Activated CD8-positive, alpha-beta T cell treated with anti-CD3 and anti-CD28 coated beads, Interleukin-2, amount 10 ng/mL, durations not matched to agents 7 days and 5 days (primary cell): ENCODE results near the gene ADPRS. TPM values are rescaled to one million over a fixed set of nuclear protein-coding genes. Genes with fewer than 3 reads are reported as not detected.

Source experiments
- ATAC-seq: fragments of 150-1000 bp; cut with Tn5 transposase; one replicate; pipeline ENCODE4 v1.10.0; 2021; ENCODE audit warnings: moderate library complexity
- CTCF ChIA-PET: fragments of 350-600 bp; sonication (Branson Sonifier 250); formaldehyde crosslinking; loops from one replicate; lab custom pipeline; 2021; ENCODE audit warnings: antibody characterized with exemption; lab: Charles Lee
- POLR2A ChIA-PET: fragments of 350-600 bp; sonication (Branson Sonifier 250); formaldehyde crosslinking; loops from one replicate; lab custom pipeline; 2021; ENCODE audit warnings: antibody characterized with exemption; lab: Charles Lee
- DNase-seq: peaks from one replicate; pipeline ENCODE4 v3.0.0-alpha.2; 2020
- H3K27ac Mint-ChIP-seq: one replicate; pipeline ENCODE4 v1.8.0; 2021; ENCODE audit warnings: mild to moderate bottlenecking, mixed read lengths
- H3K27me3 Mint-ChIP-seq: one replicate; pipeline ENCODE4 v1.8.0; 2021; ENCODE audit warnings: low read depth, mixed read lengths
- H3K36me3 Mint-ChIP-seq: one replicate; pipeline ENCODE4 v1.8.0; 2021; ENCODE audit warnings: low read depth, mixed read lengths
- H3K4me1 Mint-ChIP-seq: one replicate; pipeline ENCODE4 v1.8.0; 2021; ENCODE audit warnings: low read depth, mixed read lengths
- H3K4me3 Mint-ChIP-seq: one replicate; pipeline ENCODE4 v1.8.0; 2021; ENCODE audit warnings: mild to moderate bottlenecking, mixed read lengths
- H3K9me3 Mint-ChIP-seq: one replicate; pipeline ENCODE4 v1.8.0; 2022; ENCODE audit warnings: mixed read lengths; ENCODE audit not compliant: insufficient read depth
- total RNA-seq, 2 experiments: library from RNA; stranded (reverse); gene quantifications; one replicate each; pipeline ENCODE4 v1.2.3, GENCODE V29; 2021

The ADPRS gene
- total RNA-seq, 2 experiments from 2014 or later, result 36.0 to 36.7 TPM

- no peaks in the 10 kb centered on the region for H3K9me3 Mint-ChIP-seq
- peaks cover 19% of the 10 kb centered on the region for H3K36me3 Mint-ChIP-seq
- ChIA-PET CTCF (interaction anchor here (0.9 to 12.9 kb wide), 13 partner anchors 8 to 152 kb away, joined by 3 to 349 read pairs (median 6); partner anchors contain the start of genes ADPRS and TEKT2), POLR2A (no interaction called here)
- DNase-seq, result no peak
- H3K4me1 Mint-ChIP-seq, result peaks cover 13% of the 10 kb centered on the region
- H3K27me3 Mint-ChIP-seq, result no peaks in the 10 kb centered on the region
- H3K4me3 Mint-ChIP-seq, result no peak overlapping the region
- H3K27ac Mint-ChIP-seq, result no peak overlapping the region
- ATAC-seq, result no peak
Measured at GRCh38 chr1:36135796-36136195, 47.1 kb downstream of the ADPRS start.

GRCh38 chr1:36136535-36136934 is 47.8 kb downstream of the ADPRS start:
- DNase-seq (no peak), ATAC-seq (no peak)
- Mint-ChIP-seq H3K4me3 (no peak overlapping the region), H3K36me3 (peaks cover 24% of the 10 kb centered on the region), H3K27me3 (no peaks in the 10 kb centered on the region), H3K9me3 (no peaks in the 10 kb centered on the region), H3K27ac (no peak overlapping the region), H3K4me1 (peaks cover 19% of the 10 kb centered on the region)
- POLR2A ChIA-PET, result no interaction called here
- CTCF ChIA-PET, result interaction anchor here (12.9 kb wide), 1 partner anchor 34 kb away, joined by 349 read pairs; no protein-coding TSS in a partner anchor

GRCh38 chr1:36137226-36137625 is 48.5 kb downstream of the ADPRS start:
- Mint-ChIP-seq H3K27me3 (no peaks in the 10 kb centered on the region), H3K36me3 (peaks cover 28% of the 10 kb centered on the region), H3K4me3 (no peak overlapping the region), H3K4me1 (peaks cover 22% of the 10 kb centered on the region), H3K27ac (no peak overlapping the region), H3K9me3 (no peaks in the 10 kb centered on the region)
- CTCF ChIA-PET, result interaction anchor here (12.9 kb wide), 1 partner anchor 35 kb away, joined by 349 read pairs; no protein-coding TSS in a partner anchor
- ATAC-seq, result no peak
- POLR2A ChIA-PET, result no interaction called here
- no peak for DNase-seq

GRCh38 chr1:36137776-36138175 is 49.1 kb downstream of the ADPRS start:
- Mint-ChIP-seq H3K4me3 (no peak overlapping the region), H3K36me3 (peaks cover 28% of the 10 kb centered on the region), H3K27me3 (no peaks in the 10 kb centered on the region), H3K4me1 (peaks cover 22% of the 10 kb centered on the region), H3K27ac (no peak overlapping the region), H3K9me3 (no peaks in the 10 kb centered on the region)
- ATAC-seq (no peak), DNase-seq (no peak)
- ChIA-PET POLR2A (no interaction called here), CTCF (interaction anchor here (1.0 to 12.9 kb wide), 4 partner anchors 10 to 51 kb away, joined by 3 to 349 read pairs (median 3); no protein-coding TSS in a partner anchor)

GRCh38 chr1:36139521-36139920 is 50.8 kb downstream of the ADPRS start:
- ATAC-seq (no peak), DNase-seq (no peak)
- Mint-ChIP-seq H3K27me3 (no peaks in the 10 kb centered on the region), H3K9me3 (no peaks in the 10 kb centered on the region), H3K36me3 (peaks cover 35% of the 10 kb centered on the region), H3K4me3 (no peak overlapping the region), H3K4me1 (peaks cover 19% of the 10 kb centered on the region), H3K27ac (no peak overlapping the region)
- ChIA-PET CTCF (interaction anchor here (12.9 kb wide), 1 partner anchor 37 kb away, joined by 349 read pairs; no protein-coding TSS in a partner anchor), POLR2A (interaction anchor here (1.5 kb wide), 1 partner anchor 9 kb away, joined by 4 read pairs; no protein-coding TSS in a partner anchor)

GRCh38 chr1:36142121-36142520 is 53.4 kb downstream of the ADPRS start:
- Mint-ChIP-seq H3K4me3 (no peak overlapping the region), H3K9me3 (no peaks in the 10 kb centered on the region), H3K27me3 (no peaks in the 10 kb centered on the region), H3K27ac (no peak overlapping the region), H3K36me3 (peaks cover 36% of the 10 kb centered on the region), H3K4me1 (peaks cover 22% of the 10 kb centered on the region)
- ATAC-seq, result no peak
- DNase-seq, result no peak
- ChIA-PET CTCF (interaction anchor here (1.0 to 3.8 kb wide), 4 partner anchors 8 to 143 kb away, joined by 4 to 27 read pairs (median 6); no protein-coding TSS in a partner anchor), POLR2A (no interaction called here)

GRCh38 chr1:36143424-36143823 is 54.7 kb downstream of the ADPRS start:
- H3K9me3 Mint-ChIP-seq, result no peaks in the 10 kb centered on the region
- no peak overlapping the region for H3K4me3 Mint-ChIP-seq
- H3K36me3 Mint-ChIP-seq, result peaks cover 38% of the 10 kb centered on the region
- DNase-seq, result no peak
- ChIA-PET POLR2A (no interaction called here), CTCF (interaction anchor here (0.6 to 3.8 kb wide), 4 partner anchors 9 to 226 kb away, joined by 3 to 27 read pairs (median 4); no protein-coding TSS in a partner anchor)
- no peak overlapping the region for H3K27ac Mint-ChIP-seq
- H3K4me1 Mint-ChIP-seq, result peaks cover 32% of the 10 kb centered on the region
- no peaks in the 10 kb centered on the region for H3K27me3 Mint-ChIP-seq
- ATAC-seq, result no peak

Other genes starting within 250 kb of the ADPRS start
- 10 to 100 TPM; 20.8 to 21.3 TPM for gene AGO1, start 205.7 kb upstream of the ADPRS start, total RNA-seq
- 10 to 100 TPM; 27.2 to 30.2 TPM for gene AGO3, start 157.8 kb upstream of the ADPRS start, total RNA-seq
- not detected for gene TEKT2, start 4.8 kb upstream of the ADPRS start, total RNA-seq
- gene COL8A2, start 36.3 kb downstream of the ADPRS start, total RNA-seq, result under 1 TPM in 1 of 2 experiments, not detected in 1; 0.08 TPM
- gene TRAPPC3, start 60.6 kb downstream of the ADPRS start, total RNA-seq, result 10 to 100 TPM; 55.6 to 56.4 TPM
- gene MAP7D1, start 67.3 kb downstream of the ADPRS start, total RNA-seq, result 100 to 1,000 TPM; 235 to 245 TPM
- 100 to 1,000 TPM; 136 to 140 TPM for gene THRAP3, start 135.6 kb downstream of the ADPRS start, total RNA-seq
- gene SH3D21, start 217.5 kb downstream of the ADPRS start, total RNA-seq, result 10 to 100 TPM; 14.6 to 15.3 TPM
- 10 to 100 TPM; 12.3 to 13.3 TPM for gene EVA1B, start 234.8 kb downstream of the ADPRS start, total RNA-seq